ENCODE data around the gene GALT. TPM values are rescaled to one million over a fixed set of nuclear protein-coding genes. Genes with fewer than 3 reads are reported as not detected.

The GALT gene
- total RNA-seq, 1 donor from 2014 or later: 34.4 TPM

DNA sequence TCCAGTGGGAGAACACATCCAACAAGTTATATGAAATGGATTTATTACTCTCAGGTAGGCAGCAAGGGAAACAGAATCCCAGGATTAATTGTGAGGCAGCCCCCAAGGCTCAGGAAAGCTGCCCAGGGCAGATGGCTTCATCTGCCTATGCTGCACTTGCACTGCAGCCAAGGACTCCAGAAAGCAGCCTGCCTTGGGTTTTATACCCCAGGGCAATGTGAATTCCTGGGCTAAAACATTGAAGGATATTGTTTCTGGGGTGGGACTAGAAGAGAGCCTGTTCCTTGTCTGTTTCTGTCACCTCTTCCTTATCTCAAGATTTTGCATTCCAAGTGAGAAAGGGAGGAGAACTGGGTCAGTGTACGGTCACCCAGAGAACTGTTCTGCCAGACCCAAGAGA lies 24.8 kb downstream of the GALT start:
- DNase-seq (ENCODE audit: low read depth): no peak
- no peak overlapping the region for H3K4me3 ChIP-seq (ENCODE audit: low read depth, low read length)
- no peaks in the 10 kb centered on the region for H3K27me3 ChIP-seq (ENCODE audit: control insufficient read depth, insufficient read depth, low read length)
- H3K36me3 ChIP-seq (ENCODE audit: control insufficient read depth, insufficient read depth, low read length): no peaks in the 10 kb centered on the region
- TF ChIP-seq, protein P1, sequence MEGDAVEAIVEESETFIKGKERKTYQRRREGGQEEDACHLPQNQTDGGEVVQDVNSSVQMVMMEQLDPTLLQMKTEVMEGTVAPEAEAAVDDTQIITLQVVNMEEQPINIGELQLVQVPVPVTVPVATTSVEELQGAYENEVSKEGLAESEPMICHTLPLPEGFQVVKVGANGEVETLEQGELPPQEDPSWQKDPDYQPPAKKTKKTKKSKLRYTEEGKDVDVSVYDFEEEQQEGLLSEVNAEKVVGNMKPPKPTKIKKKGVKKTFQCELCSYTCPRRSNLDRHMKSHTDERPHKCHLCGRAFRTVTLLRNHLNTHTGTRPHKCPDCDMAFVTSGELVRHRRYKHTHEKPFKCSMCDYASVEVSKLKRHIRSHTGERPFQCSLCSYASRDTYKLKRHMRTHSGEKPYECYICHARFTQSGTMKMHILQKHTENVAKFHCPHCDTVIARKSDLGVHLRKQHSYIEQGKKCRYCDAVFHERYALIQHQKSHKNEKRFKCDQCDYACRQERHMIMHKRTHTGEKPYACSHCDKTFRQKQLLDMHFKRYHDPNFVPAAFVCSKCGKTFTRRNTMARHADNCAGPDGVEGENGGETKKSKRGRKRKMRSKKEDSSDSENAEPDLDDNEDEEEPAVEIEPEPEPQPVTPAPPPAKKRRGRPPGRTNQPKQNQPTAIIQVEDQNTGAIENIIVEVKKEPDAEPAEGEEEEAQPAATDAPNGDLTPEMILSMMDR (IDR thresholded peaks at IDR 0.05; ENCODE audit: insufficient read depth, low read length, poor library complexity, severe bottlenecking): no peak

DNA sequence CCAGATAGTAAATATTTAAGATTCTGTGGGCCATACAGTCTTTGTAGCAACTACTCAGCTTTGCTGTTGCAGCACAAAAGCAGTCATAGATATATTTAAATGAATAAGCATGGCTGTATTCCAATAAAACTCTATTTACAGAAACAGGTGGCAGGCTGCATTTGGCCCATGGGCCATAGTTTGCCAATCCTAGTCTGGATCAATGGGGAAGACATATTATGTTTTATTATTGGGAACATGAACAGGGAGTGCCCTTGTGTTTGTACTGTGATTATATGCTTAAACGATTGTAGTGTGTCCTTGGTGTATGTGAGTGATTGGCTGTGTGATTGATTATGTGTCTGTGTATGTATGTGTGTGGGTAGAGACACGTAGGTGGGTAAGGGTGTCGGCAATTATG lies 28.0 kb downstream of the GALT start:
- no peaks in the 10 kb centered on the region for H3K36me3 ChIP-seq (ENCODE audit: control insufficient read depth, insufficient read depth, low read length)
- DNase-seq (ENCODE audit: low read depth): no peak
- H3K4me3 ChIP-seq (ENCODE audit: low read depth, low read length): no peak overlapping the region
- no peaks in the 10 kb centered on the region for H3K27me3 ChIP-seq (ENCODE audit: control insufficient read depth, insufficient read depth, low read length)
- TF ChIP-seq, protein P1 (IDR thresholded peaks at IDR 0.05; ENCODE audit: insufficient read depth, low read length, poor library complexity, severe bottlenecking): no peak

DNA sequence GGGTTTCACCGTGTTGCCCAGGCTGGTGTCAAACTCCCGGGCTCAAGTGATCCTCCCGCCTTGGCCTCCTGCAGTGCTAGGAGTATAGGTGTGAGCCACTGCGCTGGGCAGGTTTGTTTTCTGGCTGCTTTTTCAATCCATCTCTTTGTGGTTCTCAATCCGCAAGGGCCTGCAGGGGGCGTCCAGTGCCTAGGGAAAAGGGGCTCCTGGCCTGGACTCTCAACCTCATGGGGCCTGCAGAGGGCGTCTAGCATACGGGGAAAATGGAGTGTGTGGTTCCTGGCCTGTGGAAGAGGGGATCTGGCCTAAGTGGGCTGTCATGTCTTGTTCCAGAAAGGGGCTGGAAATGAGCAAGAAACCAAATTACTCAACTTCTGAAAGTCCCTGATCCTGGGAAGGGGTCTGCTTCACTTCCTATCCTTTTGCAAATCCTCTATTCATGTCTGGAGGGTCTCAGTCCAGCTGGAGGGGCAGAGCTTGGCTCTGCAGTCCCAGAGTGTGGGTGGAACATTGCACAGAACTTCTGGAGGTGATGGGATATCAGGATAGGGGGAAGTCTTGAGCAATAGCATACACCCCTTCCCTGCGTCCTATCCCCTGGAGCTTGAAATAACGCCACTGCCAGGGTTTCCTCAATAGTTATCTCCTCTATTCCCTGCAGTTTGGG lies 28.7 kb downstream of the GALT start:
- no peak for DNase-seq (ENCODE audit: low read depth)
- Histone ChIP-seq H3K36me3 (ENCODE audit: control insufficient read depth, insufficient read depth, low read length) (no peaks in the 10 kb centered on the region), H3K4me3 (ENCODE audit: low read depth, low read length) (no peak overlapping the region), H3K27me3 (ENCODE audit: control insufficient read depth, insufficient read depth, low read length) (no peaks in the 10 kb centered on the region)
- TF ChIP-seq, protein P1 (IDR thresholded peaks at IDR 0.05; ENCODE audit: insufficient read depth, low read length, poor library complexity, severe bottlenecking): peak; percentile 97

DNA sequence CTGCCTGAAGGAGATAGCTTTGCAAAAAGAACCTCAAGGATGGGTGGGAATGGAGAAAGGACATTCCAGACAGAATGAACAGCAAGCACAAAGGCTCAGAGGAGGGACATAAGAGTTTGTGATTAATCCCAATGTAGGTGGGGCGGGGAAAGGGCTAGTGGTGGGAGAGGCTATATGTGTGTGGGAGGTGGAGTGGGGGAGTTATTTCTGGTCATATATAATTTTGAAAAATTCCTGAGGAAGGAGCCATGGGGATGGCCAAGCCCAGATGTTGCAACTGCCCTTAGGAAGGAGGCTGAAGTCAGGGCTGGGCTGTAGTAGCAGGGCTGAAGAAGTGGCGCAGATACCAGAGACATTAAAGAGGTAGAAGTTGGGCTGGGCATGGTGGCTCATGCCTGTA lies 29.4 kb downstream of the GALT start:
- H3K27me3 ChIP-seq (ENCODE audit: control insufficient read depth, insufficient read depth, low read length): no peaks in the 10 kb centered on the region
- H3K4me3 ChIP-seq (ENCODE audit: low read depth, low read length): no peak overlapping the region
- TF ChIP-seq, protein P1 (IDR thresholded peaks at IDR 0.05; ENCODE audit: insufficient read depth, low read length, poor library complexity, severe bottlenecking): no peak
- no peaks in the 10 kb centered on the region for H3K36me3 ChIP-seq (ENCODE audit: control insufficient read depth, insufficient read depth, low read length)
- no peak for DNase-seq (ENCODE audit: low read depth)

DNA sequence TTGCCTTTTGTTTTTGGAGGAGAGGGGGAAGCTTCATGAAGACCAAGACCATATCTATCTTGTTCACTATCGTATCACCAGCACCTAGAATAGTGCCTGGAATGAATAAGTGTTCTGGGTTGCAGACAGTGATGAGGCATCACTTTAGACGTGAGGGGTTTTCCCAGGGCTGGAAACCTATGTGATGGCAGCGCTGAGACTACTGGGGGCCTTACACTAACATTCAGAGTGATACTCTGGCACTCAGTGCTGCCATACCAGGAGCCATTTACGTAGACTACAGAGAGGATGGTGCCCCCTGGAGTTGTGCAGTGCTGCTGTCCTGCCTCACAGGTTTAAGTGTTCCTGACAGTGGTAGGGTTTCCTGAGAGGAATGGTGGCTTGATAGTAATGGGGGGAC lies 37.7 kb downstream of the GALT start:
- Histone ChIP-seq H3K36me3 (ENCODE audit: control insufficient read depth, insufficient read depth, low read length) (no peaks in the 10 kb centered on the region), H3K4me3 (ENCODE audit: low read depth, low read length) (no peak overlapping the region), H3K27me3 (ENCODE audit: control insufficient read depth, insufficient read depth, low read length) (no peaks in the 10 kb centered on the region)
- DNase-seq (ENCODE audit: low read depth): no peak
- TF ChIP-seq, protein P1 (IDR thresholded peaks at IDR 0.05; ENCODE audit: insufficient read depth, low read length, poor library complexity, severe bottlenecking): no peak

DNA sequence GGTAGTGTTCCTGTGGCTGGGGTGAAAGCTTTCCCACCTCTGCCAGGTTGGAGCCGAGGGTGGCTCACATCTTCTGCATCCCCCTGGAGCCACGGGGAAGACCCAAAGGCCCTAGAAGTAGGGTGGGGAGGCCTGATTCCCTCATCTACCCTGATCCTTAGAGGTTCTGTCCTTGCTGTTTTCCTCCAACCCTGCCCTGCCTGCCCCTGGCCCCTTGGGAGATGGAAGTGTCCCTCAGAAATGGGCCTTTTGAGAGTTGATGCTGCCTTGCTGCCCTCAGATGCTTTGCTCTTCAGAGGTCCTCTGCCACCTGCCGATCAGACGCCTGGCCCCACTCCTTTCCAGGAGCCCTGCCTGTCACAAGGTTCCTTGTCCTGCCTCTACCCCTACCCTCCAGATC lies 38.3 kb downstream of the GALT start:
- no peaks in the 10 kb centered on the region for H3K36me3 ChIP-seq (ENCODE audit: control insufficient read depth, insufficient read depth, low read length)

More for the DNA sequence above, 38.3 kb downstream of the GALT start:
- Histone ChIP-seq H3K4me3 (ENCODE audit: low read depth, low read length) (no peak overlapping the region), H3K27me3 (ENCODE audit: control insufficient read depth, insufficient read depth, low read length) (peaks cover 4% of the 10 kb centered on the region)
- no peak for DNase-seq (ENCODE audit: low read depth)
- TF ChIP-seq, protein P1 (IDR thresholded peaks at IDR 0.05; ENCODE audit: insufficient read depth, low read length, poor library complexity, severe bottlenecking): no peak

All from kidney epithelial cell (primary cell).